Right lobe of liver (tissue), 4 donors: ENCODE measurements around the gene CDH4.

Experiments
- POLR2A ChIP-seq: fragments of 450-650 bp; IDR thresholded peaks from one replicate; pipeline ENCODE4 v1.6.1; 2017; ENCODE audit warnings: antibody characterized with exemption, mild to moderate bottlenecking
- TF ChIP-seq, protein P1 (sequence below), 4 donors: fragments of 200-600 bp in 3 of 4; fragments of 450-650 bp in 1 of 4; IDR thresholded peaks; one replicate each; pipeline versions ENCODE4 v1.5.1 to v1.8.0; 2016 to 2022; ENCODE audit warnings: antibody characterized with exemption in 4 of 4, mild to moderate bottlenecking in 2 of 4
- donor health status: DM: no; HTN: no; CAD: no.
- donor health status: DM: no; HTN: no; CAD: no.
- donor health status: DM: no; HTN: yes; CAD: no.

DNA sequence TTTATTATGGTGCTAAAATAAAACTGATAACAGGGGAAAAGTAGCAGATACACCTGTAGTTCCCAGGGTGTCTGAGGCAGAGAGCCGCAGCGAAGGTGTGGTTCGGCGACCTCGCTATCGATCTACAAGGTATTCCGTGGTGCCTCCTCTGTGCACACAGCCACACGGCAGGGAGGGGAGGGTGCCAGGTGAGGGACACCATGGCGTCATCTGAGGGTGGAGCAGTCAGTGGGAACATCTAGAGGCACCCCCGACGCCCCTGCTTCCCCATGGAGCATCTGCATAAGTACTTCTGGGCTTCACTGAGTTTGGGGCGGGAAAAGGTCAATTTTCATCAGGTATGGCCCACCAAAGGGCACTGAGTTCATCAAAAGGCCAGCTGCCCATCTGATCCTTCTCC, 570.3 kb downstream of the CDH4 start:
- TF ChIP-seq, protein P1, sequence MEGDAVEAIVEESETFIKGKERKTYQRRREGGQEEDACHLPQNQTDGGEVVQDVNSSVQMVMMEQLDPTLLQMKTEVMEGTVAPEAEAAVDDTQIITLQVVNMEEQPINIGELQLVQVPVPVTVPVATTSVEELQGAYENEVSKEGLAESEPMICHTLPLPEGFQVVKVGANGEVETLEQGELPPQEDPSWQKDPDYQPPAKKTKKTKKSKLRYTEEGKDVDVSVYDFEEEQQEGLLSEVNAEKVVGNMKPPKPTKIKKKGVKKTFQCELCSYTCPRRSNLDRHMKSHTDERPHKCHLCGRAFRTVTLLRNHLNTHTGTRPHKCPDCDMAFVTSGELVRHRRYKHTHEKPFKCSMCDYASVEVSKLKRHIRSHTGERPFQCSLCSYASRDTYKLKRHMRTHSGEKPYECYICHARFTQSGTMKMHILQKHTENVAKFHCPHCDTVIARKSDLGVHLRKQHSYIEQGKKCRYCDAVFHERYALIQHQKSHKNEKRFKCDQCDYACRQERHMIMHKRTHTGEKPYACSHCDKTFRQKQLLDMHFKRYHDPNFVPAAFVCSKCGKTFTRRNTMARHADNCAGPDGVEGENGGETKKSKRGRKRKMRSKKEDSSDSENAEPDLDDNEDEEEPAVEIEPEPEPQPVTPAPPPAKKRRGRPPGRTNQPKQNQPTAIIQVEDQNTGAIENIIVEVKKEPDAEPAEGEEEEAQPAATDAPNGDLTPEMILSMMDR (IDR thresholded peaks at IDR 0.05) = no peak
- no peak for TF ChIP-seq POLR2A
